ENCODE results near the gene MTAP.

The MTAP gene

DNA sequence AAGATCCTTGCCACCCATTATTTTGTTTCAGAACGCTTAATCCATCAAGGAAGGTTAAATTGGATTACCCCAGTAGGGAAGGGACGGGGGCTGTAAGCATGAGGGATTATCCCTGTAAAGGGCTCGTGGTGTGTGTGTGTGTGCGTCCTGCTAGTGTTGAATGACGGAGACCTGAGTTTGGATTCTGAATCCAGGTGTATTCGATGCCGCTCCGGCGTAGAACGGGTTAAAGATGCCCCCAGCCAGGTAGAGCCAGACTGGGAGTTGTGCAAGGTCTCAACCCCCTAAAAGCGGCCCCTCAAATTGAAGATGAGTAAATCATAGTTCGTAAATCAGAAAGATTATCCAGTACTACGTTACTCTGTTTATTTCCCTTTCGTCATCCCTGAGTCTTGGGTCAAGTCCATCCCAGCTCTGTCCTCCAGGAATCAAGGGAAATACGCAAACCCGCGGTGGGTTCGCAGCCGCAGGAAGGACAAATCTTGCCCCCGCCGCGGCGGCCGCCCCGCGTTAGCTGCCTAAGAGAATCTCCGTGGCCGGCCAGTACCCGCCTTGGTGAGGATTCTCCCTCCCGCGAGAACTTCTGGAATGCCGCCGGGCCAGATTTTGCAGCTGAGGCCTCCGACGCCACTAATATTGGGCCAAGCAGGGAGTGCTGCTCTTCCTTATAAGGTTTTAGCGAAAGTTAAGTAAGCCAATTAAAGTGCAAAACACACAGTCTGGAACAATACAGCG lies 586 bp upstream of the MTAP start:
- DNase-seq (ENCODE audit: low read depth in 1 of 2, low spot score in 1 of 2): no peak

DNA sequence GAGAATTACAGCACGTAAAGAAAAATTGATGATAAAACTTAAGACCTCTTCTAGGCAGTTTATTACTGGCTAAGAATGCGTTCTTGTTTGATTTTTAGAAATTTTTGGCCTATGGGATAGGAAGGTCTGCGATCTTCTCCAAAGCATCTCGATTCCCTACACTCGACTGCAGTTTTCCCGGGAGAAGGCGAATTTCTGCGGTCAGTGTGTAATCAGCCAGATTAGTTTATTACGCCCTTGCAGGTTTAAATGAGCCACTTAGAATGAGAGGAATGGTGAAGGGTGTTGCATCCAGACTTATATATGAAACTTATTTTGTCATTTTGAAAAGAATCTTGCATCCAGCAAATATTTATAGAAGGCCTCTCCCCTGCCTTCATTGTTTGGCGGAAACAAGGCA lies 1.2 kb downstream of the MTAP start:
- Histone ChIP-seq H3K4me3 (replicated peaks; ENCODE audit: insufficient read depth, low read length) (peak overlapping the region; percentile 59), H3K27me3 (ENCODE audit: insufficient read depth, poor library complexity, severe bottlenecking) (no peaks in the 10 kb centered on the region), H3K27ac (replicated peaks) (peak overlapping the region; percentile 89)
- no peak for DNase-seq (ENCODE audit: low read depth in 1 of 2, low spot score in 1 of 2)
- TF ChIP-seq, protein P1, sequence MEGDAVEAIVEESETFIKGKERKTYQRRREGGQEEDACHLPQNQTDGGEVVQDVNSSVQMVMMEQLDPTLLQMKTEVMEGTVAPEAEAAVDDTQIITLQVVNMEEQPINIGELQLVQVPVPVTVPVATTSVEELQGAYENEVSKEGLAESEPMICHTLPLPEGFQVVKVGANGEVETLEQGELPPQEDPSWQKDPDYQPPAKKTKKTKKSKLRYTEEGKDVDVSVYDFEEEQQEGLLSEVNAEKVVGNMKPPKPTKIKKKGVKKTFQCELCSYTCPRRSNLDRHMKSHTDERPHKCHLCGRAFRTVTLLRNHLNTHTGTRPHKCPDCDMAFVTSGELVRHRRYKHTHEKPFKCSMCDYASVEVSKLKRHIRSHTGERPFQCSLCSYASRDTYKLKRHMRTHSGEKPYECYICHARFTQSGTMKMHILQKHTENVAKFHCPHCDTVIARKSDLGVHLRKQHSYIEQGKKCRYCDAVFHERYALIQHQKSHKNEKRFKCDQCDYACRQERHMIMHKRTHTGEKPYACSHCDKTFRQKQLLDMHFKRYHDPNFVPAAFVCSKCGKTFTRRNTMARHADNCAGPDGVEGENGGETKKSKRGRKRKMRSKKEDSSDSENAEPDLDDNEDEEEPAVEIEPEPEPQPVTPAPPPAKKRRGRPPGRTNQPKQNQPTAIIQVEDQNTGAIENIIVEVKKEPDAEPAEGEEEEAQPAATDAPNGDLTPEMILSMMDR (IDR thresholded peaks at IDR 0.05; ENCODE audit: insufficient read depth, low read length): no peak
- no peak for TF ChIP-seq POLR2AphosphoS5 (IDR thresholded peaks at IDR 0.05; ENCODE audit: low read depth)
- TF ChIP-seq SPI1 (IDR thresholded peaks at IDR 0.05; ENCODE audit: borderline replicate concordance, low read depth): no peak
- TF ChIP-seq GABPA (IDR thresholded peaks at IDR 0.05; ENCODE audit: low read depth): no peak
- TF ChIP-seq, protein P2, sequence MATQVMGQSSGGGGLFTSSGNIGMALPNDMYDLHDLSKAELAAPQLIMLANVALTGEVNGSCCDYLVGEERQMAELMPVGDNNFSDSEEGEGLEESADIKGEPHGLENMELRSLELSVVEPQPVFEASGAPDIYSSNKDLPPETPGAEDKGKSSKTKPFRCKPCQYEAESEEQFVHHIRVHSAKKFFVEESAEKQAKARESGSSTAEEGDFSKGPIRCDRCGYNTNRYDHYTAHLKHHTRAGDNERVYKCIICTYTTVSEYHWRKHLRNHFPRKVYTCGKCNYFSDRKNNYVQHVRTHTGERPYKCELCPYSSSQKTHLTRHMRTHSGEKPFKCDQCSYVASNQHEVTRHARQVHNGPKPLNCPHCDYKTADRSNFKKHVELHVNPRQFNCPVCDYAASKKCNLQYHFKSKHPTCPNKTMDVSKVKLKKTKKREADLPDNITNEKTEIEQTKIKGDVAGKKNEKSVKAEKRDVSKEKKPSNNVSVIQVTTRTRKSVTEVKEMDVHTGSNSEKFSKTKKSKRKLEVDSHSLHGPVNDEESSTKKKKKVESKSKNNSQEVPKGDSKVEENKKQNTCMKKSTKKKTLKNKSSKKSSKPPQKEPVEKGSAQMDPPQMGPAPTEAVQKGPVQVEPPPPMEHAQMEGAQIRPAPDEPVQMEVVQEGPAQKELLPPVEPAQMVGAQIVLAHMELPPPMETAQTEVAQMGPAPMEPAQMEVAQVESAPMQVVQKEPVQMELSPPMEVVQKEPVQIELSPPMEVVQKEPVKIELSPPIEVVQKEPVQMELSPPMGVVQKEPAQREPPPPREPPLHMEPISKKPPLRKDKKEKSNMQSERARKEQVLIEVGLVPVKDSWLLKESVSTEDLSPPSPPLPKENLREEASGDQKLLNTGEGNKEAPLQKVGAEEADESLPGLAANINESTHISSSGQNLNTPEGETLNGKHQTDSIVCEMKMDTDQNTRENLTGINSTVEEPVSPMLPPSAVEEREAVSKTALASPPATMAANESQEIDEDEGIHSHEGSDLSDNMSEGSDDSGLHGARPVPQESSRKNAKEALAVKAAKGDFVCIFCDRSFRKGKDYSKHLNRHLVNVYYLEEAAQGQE (IDR thresholded peaks at IDR 0.05; ENCODE audit: insufficient replicate concordance, low read depth): no peak

More for the DNA sequence above, 586 bp upstream of the MTAP start:
- TF ChIP-seq SPI1 (IDR thresholded peaks at IDR 0.05; ENCODE audit: borderline replicate concordance, low read depth): no peak
- TF ChIP-seq, protein P1 (IDR thresholded peaks at IDR 0.05; ENCODE audit: insufficient read depth, low read length): no peak
- TF ChIP-seq GABPA (IDR thresholded peaks at IDR 0.05; ENCODE audit: low read depth): no peak
- no peak for TF ChIP-seq POLR2AphosphoS5 (IDR thresholded peaks at IDR 0.05; ENCODE audit: low read depth)
- Histone ChIP-seq H3K27me3 (ENCODE audit: insufficient read depth, poor library complexity, severe bottlenecking) (no peaks in the 10 kb centered on the region), H3K4me3 (replicated peaks; ENCODE audit: insufficient read depth, low read length) (peak overlapping the region; percentile 59), H3K27ac (replicated peaks) (peak overlapping the region; percentile 89)

DNA sequence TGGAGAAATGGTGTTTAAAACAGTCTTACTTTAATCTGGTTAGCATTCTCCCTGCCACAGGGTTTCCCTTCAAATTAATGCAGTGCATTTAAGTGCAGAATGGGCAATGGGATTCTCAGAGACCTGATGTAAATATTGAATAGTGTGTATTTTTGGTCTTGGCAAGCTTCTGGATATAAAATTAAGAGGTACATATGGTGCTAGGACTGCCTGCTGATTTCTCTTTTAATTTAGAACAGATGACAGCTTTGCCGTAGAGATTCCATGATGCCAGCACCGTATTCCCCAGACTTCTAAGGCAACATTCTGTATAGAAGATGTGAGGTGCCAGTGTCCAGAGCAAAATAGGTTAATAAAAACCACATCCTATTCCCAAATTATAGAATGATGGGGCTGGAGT lies 1.9 kb downstream of the MTAP start:
- no peak for DNase-seq (ENCODE audit: low read depth in 1 of 2, low spot score in 1 of 2)
- no peaks in the 10 kb centered on the region for H3K27me3 ChIP-seq (ENCODE audit: insufficient read depth, poor library complexity, severe bottlenecking)
- TF ChIP-seq, protein P1 (IDR thresholded peaks at IDR 0.05; ENCODE audit: insufficient read depth, low read length): no peak
- TF ChIP-seq SPI1 (IDR thresholded peaks at IDR 0.05; ENCODE audit: borderline replicate concordance, low read depth) (no peak), GABPA (IDR thresholded peaks at IDR 0.05; ENCODE audit: low read depth) (no peak), POLR2AphosphoS5 (IDR thresholded peaks at IDR 0.05; ENCODE audit: low read depth) (no peak)
- TF ChIP-seq, protein P2 (IDR thresholded peaks at IDR 0.05; ENCODE audit: insufficient replicate concordance, low read depth): no peak
- H3K27ac ChIP-seq (replicated peaks): no peak overlapping the region; the same call in 1 of the 2 replicates
- H3K4me3 ChIP-seq (replicated peaks; ENCODE audit: insufficient read depth, low read length): peak overlapping the region; percentile 59

All from HL-60 (cell line).